Endodermal cell (in vitro differentiated cells): ENCODE measurements around the gene GRID1. TPM values are rescaled to one million over a fixed set of nuclear protein-coding genes. Genes with fewer than 3 reads are reported as not detected.
A peak's percentile ranks its signal among the peaks of the same experiment; 100 is the strongest.

Experiments
- DNase-seq: peaks from one replicate; pipeline ENCODE4 v3.0.0-alpha.2; 2017
- H3K27ac ChIP-seq: 2 replicates; pipeline ENCODE4 v1.5.1; 2013; ENCODE audit warnings: mild to moderate bottlenecking, low read depth, low read length, moderate library complexity
- H3K27me3 ChIP-seq: 2 replicates; pipeline ENCODE4 v1.6.1; 2013; ENCODE audit warnings: mild to moderate bottlenecking, low read length, moderate library complexity; ENCODE audit not compliant: insufficient read depth, control insufficient read depth, poor library complexity, severe bottlenecking
- H3K36me3 ChIP-seq: 2 replicates; pipeline ENCODE4 v1.7.0; 2013; ENCODE audit warnings: mild to moderate bottlenecking, low read length, moderate library complexity; ENCODE audit not compliant: control insufficient read depth, insufficient read depth
- H3K4me1 ChIP-seq: one replicate; pipeline ENCODE4 v1.7.0; 2013; ENCODE audit warnings: low read length; ENCODE audit not compliant: control insufficient read depth, insufficient read depth
- H3K4me3 ChIP-seq: 2 replicates; pipeline ENCODE4 v1.5.1; 2013; ENCODE audit warnings: mild to moderate bottlenecking, low read length, moderate library complexity
- H3K9ac ChIP-seq: 2 replicates; pipeline ENCODE4 v1.6.1; 2013; ENCODE audit warnings: mild to moderate bottlenecking, low read length, moderate library complexity; ENCODE audit not compliant: poor library complexity, severe bottlenecking; ENCODE audit errors: extremely low read depth
- H3K9me3 ChIP-seq: 2 replicates; pipeline ENCODE4 v1.6.1; 2013; ENCODE audit warnings: mild to moderate bottlenecking, low read length, moderate library complexity; ENCODE audit not compliant: control insufficient read depth
- H3K27ac Mint-ChIP-seq: 2 replicates; pipeline ENCODE4 v1.8.0; 2020; ENCODE audit warnings: mixed read lengths
- H3K27me3 Mint-ChIP-seq: 2 replicates; pipeline ENCODE4 v1.8.0; 2021; ENCODE audit warnings: mild to moderate bottlenecking, mixed read lengths; ENCODE audit not compliant: insufficient read depth
- H3K36me3 Mint-ChIP-seq: 2 replicates; pipeline ENCODE4 v1.8.0; 2020; ENCODE audit warnings: low read depth, mixed read lengths
- H3K4me1 Mint-ChIP-seq: 2 replicates; pipeline ENCODE4 v1.8.0; 2020; ENCODE audit warnings: mixed read lengths
- H3K4me3 Mint-ChIP-seq: 2 replicates; pipeline ENCODE4 v1.8.0; 2020; ENCODE audit warnings: mild to moderate bottlenecking, moderate library complexity, mixed read lengths
- H3K9me3 Mint-ChIP-seq: 2 replicates; pipeline ENCODE4 v1.8.0; 2020; ENCODE audit warnings: mild to moderate bottlenecking, mixed read lengths
- WGBS, 2 experiments: methylation state at CpG; one replicate each; pipeline versions ENCODE4 v1.1.5 to v1.1.7; 2013; ENCODE audit warnings: missing lambda C conversion rate in 2 of 2, mixed read lengths in 1 of 2; ENCODE audit not compliant: insufficient coverage in 1 of 2, insufficient read length in 1 of 2; 5-methylcytosine and 5-hydroxymethylcytosine counted together
- total RNA-seq, 2 donors: library from RNA; stranded (reverse); fragmentation: NEBNext Ultra II Directional in 1 of 2; extraction: Animal tissue kit (Norgen Biotek cat#: 25700) in 1 of 2; gene quantifications; 2 replicates in 1 of 2; 3 replicates in 1 of 2; pipeline ENCODE4 v1.2.1, GENCODE V29; 2021
- TF ChIP-seq, protein P1 (sequence below): fragments of 200-600 bp; sonication (generic); conservative IDR thresholded peaks from 2 replicates; pipeline ENCODE4 v1.5.0; 2021; ENCODE audit warnings: antibody characterized with exemption, mild to moderate bottlenecking

GRID1 gene
- total RNA-seq, 2 donors from 2014 or later: 0.13 to 0.53 TPM

DNA sequence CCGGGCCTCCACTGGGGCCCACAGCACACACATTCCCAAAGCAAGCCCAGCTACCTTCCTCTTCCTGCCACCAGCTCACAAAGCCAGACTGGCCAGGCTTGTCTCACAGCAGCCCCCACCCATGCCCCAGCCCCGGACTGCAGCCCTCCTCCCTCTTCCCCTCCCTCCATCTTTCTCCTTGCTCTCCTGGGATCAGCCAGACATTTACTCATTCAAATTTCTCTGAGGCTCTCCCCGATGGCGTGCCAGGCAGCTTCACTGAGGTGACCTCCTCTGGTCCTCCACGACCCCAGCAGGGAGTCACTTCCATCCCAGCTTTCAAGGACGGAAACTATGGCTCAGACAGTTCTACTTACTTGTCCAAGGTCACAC is 187.5 kb downstream of the GRID1 start:
- Histone ChIP-seq H3K27ac (no peak overlapping the region), H3K27me3 (no peaks in the 10 kb centered on the region), H3K36me3 (no peaks in the 10 kb centered on the region), H3K4me3 (no peak overlapping the region), H3K9me3 (no peaks in the 10 kb centered on the region), H3K4me1 (no peaks in the 10 kb centered on the region), H3K9ac (no peak overlapping the region)
- no peak overlapping the region for H3K27ac Mint-ChIP-seq
- H3K36me3 Mint-ChIP-seq: no peaks in the 10 kb centered on the region
- no peaks in the 10 kb centered on the region for H3K9me3 Mint-ChIP-seq
- H3K27me3 Mint-ChIP-seq: peaks cover 3% of the 10 kb centered on the region
- DNase-seq: no peak
- WGBS, 2 experiments: 94 to 97% methylated on average over 4 to 6 of the region's 6 CpGs
- TF ChIP-seq, protein P1, sequence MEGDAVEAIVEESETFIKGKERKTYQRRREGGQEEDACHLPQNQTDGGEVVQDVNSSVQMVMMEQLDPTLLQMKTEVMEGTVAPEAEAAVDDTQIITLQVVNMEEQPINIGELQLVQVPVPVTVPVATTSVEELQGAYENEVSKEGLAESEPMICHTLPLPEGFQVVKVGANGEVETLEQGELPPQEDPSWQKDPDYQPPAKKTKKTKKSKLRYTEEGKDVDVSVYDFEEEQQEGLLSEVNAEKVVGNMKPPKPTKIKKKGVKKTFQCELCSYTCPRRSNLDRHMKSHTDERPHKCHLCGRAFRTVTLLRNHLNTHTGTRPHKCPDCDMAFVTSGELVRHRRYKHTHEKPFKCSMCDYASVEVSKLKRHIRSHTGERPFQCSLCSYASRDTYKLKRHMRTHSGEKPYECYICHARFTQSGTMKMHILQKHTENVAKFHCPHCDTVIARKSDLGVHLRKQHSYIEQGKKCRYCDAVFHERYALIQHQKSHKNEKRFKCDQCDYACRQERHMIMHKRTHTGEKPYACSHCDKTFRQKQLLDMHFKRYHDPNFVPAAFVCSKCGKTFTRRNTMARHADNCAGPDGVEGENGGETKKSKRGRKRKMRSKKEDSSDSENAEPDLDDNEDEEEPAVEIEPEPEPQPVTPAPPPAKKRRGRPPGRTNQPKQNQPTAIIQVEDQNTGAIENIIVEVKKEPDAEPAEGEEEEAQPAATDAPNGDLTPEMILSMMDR: no peak
- H3K4me1 Mint-ChIP-seq: no peaks in the 10 kb centered on the region
- no peak overlapping the region for H3K4me3 Mint-ChIP-seq

DNA sequence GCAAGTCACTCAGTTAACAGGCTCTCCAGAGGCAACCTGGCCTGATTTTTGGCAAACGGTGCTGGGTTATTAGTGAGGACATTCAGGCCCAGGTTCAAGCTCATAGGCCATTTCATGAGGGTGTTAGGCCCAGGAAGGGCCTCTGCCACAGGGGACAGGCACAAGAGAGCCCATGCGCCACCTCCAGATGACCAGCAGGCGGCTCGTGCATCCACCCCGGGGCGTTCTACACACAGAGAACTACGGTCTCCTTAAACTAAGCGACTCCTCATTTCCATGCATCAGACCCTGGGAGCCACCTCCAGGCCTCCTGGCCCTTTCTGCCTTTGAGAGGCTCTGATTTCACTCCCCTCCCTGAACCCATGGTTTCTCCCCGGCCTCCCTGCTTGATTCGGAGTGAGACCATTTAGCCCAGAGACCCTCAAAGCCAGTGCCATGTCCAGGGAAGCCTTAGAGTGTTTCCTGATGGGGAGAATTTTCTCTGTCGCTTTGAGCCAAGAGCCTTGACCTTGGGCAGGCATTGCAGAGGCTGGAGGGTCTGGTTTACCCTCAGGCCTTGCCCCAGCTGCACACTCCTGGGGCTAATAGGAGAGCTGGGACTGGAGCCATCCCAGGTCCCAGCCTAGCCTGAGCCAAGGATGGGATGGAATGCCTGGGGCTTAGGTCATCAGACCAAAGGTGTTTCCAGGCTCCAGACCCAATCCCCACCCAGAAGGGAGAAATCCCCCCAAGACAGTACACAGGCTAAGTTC is 188.0 kb downstream of the GRID1 start:
- Histone ChIP-seq H3K9ac (no peak overlapping the region), H3K4me1 (no peaks in the 10 kb centered on the region), H3K36me3 (no peaks in the 10 kb centered on the region), H3K27ac (no peak overlapping the region), H3K27me3 (no peaks in the 10 kb centered on the region), H3K4me3 (no peak overlapping the region), H3K9me3 (no peaks in the 10 kb centered on the region)
- no peak overlapping the region for H3K4me3 Mint-ChIP-seq
- H3K9me3 Mint-ChIP-seq: no peaks in the 10 kb centered on the region
- TF ChIP-seq, protein P1: peak; percentile 93
- no peaks in the 10 kb centered on the region for H3K36me3 Mint-ChIP-seq
- H3K27ac Mint-ChIP-seq: no peak overlapping the region
- WGBS, 2 experiments: 31 to 50% methylated on average over 7 to 11 of the region's 11 CpGs
- peak; percentile 92 for DNase-seq
- no peaks in the 10 kb centered on the region for H3K4me1 Mint-ChIP-seq
- H3K27me3 Mint-ChIP-seq: peaks cover 3% of the 10 kb centered on the region

DNA sequence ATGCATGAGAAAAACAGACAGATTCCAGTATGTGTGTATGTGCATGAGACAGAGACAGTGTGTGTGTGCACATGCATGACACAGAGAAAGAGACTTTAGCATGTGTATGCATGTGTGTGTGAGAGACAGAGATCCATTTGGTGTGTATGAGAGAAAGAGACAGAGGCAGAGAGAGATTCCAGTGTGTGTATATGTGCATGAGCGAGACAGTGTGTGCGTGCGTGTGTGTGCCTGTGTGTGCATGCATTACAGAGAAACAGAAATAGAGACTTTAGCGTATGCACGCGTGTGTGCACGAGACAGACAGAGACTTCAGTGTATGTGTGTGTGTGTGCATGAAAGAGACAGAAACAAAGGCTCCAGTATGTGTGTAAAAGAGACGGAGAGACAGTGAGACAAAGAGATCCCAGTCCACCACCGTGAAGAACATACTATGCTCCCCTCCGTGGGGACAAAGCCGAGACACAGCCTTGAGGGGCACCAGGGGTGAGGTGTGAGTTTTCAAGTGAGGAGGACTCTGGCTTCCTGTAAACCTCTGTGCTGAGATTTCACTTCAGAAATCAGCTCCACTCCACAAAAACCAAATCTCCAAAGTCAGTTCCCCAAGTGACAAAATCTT is 188.9 kb downstream of the GRID1 start:
- peaks cover 3% of the 10 kb centered on the region for H3K27me3 Mint-ChIP-seq
- WGBS, 2 experiments: 92 to 94% methylated on average over 8 to 11 of the region's 11 CpGs
- H3K4me3 Mint-ChIP-seq: no peak overlapping the region
- H3K9me3 Mint-ChIP-seq: no peaks in the 10 kb centered on the region
- Histone ChIP-seq H3K9ac (no peak overlapping the region), H3K9me3 (no peaks in the 10 kb centered on the region), H3K4me3 (no peak overlapping the region), H3K27me3 (no peaks in the 10 kb centered on the region), H3K27ac (no peak overlapping the region), H3K4me1 (no peaks in the 10 kb centered on the region), H3K36me3 (no peaks in the 10 kb centered on the region)
- DNase-seq: no peak
- no peaks in the 10 kb centered on the region for H3K4me1 Mint-ChIP-seq
- TF ChIP-seq, protein P1: no peak
- no peak overlapping the region for H3K27ac Mint-ChIP-seq
- no peaks in the 10 kb centered on the region for H3K36me3 Mint-ChIP-seq
